ENCODE results near the gene MAD1L1.
A peak's percentile ranks its signal among the peaks of the same experiment; 100 is the strongest.

- no peak for TF ChIP-seq CTCF (IDR thresholded peaks at IDR 0.05)
- TF ChIP-seq NFYB (CRISPR knock-in tag; conservative IDR thresholded peaks at IDR 0.05; ENCODE audit: low read depth), result peak; percentile 77
- TF ChIP-seq CBFB (CRISPR knock-in tag; IDR thresholded peaks at IDR 0.05; ENCODE audit: low read depth), result no peak
Measured at GRCh38 chr7:1768832-1769231, 463.9 kb downstream of the MAD1L1 start.
